Left ventricle myocardium superior (tissue), 1 donor: ENCODE data around the gene TAOK2. TPM values are rescaled to one million over a fixed set of nuclear protein-coding genes. Genes with fewer than 3 reads are reported as not detected.

Source experiments
- ATAC-seq: fragments of 200-7000 bp; cut with Tn5 transposase; one replicate; pipeline ENCODE4 v1.9.1; 2020; ENCODE audit warnings: mild to moderate bottlenecking, moderate library complexity
- DNase-seq: peaks from one replicate; pipeline ENCODE4 v3.0.0-alpha.2; 2020
- intact Hi-C: fragments of 100-400 bp; cut with micrococcal nuclease; formaldehyde crosslinking; loops from one replicate; pipeline ENCODE4 v1.11.0; 2022
- total RNA-seq: library from RNA; stranded (reverse); fragmentation: NEBNext Ultra II Directional; extraction: Animal tissue kit (Norgen Biotek cat#: 25700); gene quantifications from one replicate; pipeline ENCODE4 v1.2.1, GENCODE V29; 2021
- donor health status: DM: no; HTN: yes; CAD: no; lungs with severe emphysema.

The TAOK2 gene
- total RNA-seq, 1 donor from 2014 or later = 34.9 TPM

DNA sequence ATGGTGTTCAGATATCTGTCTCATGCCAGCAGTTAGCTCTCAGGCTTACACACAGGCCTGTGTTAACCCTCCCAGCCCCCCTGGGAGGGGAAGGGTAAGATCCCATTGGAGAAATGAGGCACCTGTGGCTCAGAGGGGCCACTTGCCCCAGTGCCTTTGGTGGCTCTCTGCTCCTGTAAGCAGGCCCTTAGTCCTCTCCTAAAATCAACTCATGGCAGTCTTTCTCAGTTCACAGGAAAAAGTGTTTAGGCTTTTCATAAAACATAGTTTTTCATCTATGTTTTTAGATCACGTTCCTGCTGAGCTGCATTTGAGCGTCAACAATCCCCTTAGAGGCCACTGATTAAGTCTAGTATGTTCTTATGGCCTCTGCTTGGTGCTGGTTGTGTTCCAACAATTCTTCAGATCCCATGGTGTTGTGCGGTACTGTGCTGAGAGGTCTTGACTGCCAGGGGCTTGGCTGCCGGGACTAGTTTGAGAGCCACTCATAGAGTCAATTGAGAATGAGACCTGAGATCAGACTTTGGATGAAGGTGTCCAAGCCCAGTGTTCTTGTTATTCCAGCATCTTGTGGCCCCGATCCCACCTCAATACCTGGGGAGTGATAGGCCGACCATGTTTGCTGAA, 10.6 kb downstream of the TAOK2 start:
- no peak for DNase-seq
- no peak for ATAC-seq
- intact Hi-C loops = no loop called here

DNA sequence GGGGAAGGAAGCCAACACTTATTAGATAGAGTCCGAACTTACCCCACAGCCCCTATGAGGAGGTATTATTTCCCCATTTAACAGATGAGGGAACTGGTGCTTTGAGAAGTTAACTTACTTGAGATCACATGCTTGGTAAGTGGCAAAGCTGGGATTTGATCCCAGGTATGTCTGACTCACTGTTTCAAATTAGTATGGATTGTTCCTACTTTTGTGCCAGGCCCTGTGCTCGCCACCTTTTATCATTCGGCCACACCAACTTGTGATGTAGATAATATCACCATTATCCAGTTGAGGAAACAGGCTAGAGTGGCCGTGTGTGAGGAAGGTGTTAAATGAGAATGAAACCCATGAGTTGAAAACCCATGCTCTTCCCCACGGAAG, 11.1 kb downstream of the TAOK2 start:
- DNase-seq = no peak
- no peak for ATAC-seq
- intact Hi-C loops = no loop called here

DNA sequence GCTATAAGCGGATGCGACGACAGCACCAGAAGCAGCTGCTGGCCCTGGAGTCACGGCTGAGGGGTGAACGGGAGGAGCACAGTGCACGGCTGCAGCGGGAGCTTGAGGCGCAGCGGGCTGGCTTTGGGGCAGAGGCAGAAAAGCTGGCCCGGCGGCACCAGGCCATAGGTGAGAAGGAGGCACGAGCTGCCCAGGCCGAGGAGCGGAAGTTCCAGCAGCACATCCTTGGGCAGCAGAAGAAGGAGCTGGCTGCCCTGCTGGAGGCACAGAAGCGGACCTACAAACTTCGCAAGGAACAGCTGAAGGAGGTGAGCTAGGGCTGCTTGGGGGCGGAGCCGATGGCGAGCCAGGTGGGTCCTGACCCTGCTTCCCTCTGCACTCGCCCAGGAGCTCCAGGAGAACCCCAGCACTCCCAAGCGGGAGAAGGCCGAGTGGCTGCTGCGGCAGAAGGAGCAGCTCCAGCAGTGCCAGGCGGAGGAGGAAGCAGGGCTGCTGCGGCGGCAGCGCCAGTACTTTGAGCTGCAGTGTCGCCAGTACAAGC, 11.7 kb downstream of the TAOK2 start:
- intact Hi-C loops = no loop called here
- DNase-seq (no peak), ATAC-seq (no peak)

DNA sequence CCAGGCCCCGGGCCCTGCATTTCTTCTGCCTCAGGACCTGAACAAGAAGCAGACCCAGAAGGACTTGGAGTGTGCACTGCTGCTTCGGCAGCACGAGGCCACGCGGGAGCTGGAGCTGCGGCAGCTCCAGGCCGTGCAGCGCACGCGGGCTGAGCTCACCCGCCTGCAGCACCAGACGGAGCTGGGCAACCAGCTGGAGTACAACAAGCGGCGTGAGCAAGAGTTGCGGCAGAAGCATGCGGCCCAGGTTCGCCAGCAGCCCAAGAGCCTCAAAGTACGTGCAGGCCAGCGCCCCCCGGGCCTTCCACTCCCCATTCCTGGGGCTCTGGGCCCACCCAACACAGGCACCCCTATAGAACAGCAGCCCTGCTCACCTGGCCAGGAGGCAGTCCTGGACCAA, 12.6 kb downstream of the TAOK2 start:
- no peak for ATAC-seq
- intact Hi-C loops = no loop called here
- DNase-seq = no peak

DNA sequence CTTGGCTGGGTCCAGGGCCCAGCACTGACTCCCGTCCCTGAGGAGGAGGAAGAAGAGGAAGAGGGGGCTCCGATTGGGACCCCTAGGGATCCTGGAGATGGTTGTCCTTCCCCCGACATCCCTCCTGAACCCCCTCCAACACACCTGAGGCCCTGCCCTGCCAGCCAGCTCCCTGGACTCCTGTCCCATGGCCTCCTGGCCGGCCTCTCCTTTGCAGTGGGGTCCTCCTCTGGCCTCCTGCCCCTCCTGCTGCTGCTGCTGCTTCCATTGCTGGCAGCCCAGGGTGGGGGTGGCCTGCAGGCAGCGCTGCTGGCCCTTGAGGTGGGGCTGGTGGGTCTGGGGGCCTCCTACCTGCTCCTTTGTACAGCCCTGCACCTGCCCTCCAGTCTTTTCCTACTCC, 13.3 kb downstream of the TAOK2 start:
- ATAC-seq (no peak), DNase-seq (no peak)

DNA sequence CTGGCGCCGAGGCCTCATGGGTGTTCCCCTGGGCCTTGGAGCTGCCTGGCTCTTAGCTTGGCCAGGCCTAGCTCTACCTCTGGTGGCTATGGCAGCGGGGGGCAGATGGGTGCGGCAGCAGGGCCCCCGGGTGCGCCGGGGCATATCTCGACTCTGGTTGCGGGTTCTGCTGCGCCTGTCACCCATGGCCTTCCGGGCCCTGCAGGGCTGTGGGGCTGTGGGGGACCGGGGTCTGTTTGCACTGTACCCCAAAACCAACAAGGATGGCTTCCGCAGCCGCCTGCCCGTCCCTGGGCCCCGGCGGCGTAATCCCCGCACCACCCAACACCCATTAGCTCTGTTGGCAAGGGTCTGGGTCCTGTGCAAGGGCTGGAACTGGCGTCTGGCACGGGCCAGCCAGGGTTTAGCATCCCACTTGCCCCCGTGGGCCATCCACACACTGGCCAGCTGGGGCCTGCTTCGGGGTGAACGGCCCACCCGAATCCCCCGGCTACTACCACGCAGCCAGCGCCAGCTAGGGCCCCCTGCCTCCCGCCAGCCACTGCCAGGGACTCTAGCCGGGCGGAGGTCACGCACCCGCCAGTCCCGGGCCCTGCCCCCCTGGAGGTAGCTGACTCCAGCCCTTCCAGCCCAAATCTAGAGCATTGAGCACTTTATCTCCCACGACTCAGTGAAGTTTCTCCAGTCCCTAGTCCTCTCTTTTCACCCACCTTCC, 13.9 kb downstream of the TAOK2 start:
- ATAC-seq = no peak
- intact Hi-C loops = no loop called here
- no peak for DNase-seq

More for the DNA sequence above, 13.3 kb downstream of the TAOK2 start:
- intact Hi-C loops = no loop called here

DNA sequence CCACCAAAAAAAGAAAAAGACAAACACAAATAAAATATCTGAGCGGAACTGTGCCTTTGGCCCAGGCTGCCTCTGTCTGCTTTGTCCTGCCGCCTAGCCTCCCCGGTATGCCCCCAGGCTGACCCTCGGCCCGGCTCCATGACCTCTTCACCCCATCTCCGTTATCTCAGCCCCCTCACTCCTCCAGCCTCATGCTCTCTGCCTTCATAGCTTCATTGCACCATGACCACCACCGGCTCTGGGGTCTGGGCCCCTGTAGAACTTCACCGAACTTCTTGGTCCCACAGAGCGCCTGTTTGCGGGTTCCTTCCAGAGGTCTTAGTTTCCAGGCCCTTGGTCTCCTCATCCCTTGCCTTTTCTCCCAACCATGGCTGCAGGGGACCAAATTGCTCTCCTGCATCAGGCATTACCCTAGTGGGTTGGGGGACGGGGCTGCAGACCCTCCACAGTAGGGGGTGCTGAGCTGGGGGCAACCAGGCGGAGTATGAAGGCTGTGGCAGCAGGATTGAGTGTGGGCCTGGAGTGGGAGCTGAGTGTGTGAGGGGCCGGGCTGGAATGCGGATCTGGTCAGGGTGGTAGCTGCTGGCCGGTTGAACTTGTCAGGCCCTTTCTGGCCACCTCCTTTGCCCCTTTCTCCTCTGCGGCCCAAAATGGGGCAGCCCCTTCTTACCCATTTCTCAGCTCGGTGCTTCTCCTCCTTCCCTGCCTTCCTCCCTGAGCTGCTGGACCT, 14.8 kb downstream of the TAOK2 start:
- intact Hi-C loops = no loop called here
- ATAC-seq (no peak), DNase-seq (no peak)

DNA sequence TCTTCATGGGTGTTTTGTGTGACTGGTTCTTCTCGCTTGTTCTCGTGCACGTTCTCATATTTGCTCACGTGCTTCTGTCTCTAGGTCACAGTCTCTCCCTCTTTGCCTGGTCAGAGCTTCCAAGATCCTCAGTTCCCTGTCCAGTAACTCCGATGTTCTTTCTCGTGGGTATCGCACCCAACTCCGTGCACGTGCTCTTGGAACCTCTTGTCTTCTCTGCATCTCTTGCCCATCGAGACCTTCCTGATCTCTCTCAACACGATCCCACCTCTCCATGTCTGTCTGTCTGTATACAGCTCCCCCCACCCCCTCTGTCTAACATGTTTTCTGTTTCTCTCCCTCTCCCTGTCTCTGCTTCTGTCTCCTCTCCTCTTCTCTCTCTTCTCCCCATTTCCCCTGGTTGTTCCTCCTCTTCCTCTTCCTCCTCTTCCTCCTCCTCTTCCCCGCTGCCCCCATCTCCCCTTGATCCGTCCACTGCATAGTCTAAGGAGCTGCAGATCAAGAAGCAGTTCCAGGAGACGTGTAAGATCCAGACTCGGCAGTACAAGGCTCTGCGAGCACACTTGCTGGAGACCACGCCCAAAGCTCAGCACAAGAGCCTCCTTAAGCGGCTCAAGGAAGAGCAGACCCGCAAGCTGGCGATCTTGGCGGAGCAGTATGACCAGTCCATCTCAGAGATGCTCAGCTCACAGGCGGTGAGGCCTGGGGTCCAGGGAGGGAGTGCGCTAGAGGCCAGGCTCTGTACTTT, 15.6 kb downstream of the TAOK2 start:
- ATAC-seq (no peak), DNase-seq (no peak)
- intact Hi-C loops = no loop called here

DNA sequence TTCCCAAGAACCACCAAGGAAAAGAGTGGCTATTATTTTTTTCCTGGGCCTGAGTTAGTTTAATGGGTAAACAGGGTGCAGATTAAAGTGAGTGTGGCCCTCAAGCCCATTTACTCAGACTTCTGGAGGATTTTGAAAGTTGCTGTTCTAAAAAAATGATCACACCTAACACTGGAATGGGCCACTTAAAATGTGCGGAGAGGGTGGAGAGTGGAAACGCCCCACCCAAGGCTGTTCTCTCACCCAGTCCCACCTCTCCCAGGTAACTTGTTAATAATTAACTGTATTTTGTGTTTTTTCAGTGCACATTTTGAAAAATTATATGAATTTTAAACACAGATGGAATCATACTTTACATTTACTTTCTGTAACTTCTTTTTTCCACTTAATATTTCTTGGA, 16.4 kb downstream of the TAOK2 start:
- no peak for DNase-seq
- ATAC-seq = no peak
- intact Hi-C loops = no loop called here

DNA sequence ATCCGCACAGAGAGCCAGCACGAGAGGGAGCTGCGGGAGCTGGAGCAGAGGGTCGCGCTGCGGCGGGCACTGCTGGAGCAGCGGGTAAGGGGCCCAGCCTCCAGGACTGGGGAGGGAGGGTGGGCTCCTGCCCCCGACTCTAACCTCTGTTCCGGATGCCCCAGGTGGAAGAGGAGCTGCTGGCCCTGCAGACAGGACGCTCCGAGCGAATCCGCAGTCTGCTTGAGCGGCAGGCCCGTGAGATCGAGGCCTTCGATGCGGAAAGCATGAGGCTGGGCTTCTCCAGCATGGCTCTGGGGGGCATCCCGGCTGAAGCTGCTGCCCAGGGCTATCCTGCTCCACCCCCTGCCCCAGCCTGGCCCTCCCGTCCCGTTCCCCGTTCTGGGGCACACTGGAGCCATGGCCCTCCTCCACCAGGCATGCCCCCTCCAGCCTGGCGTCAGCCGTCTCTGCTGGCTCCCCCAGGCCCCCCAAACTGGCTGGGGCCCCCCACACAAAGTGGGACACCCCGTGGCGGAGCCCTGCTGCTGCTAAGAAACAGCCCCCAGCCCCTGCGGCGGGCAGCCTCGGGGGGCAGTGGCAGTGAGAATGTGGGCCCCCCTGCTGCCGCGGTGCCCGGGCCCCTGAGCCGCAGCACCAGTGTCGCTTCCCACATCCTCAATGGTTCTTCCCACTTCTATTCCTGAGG, 17.4 kb downstream of the TAOK2 start:
- DNase-seq (no peak), ATAC-seq (no peak)
- intact Hi-C loops = no loop called here

DNA sequence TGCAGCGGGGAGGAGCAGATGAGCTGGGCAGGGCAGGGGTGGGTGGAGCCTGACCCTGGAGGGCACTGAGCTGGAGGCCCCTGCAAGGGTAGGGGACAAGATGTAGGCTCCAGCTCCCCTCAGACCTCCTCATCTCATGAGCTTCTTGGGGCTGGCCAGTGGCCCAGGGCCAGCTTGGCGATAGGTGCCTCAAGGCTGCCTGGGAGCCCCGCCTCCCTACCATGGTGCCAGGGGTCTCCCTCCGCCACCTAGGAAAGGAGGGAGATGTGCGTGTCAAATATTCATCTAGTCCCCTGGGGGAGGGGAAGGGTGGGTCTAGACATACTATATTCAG, 17.9 kb downstream of the TAOK2 start:
- ATAC-seq = no peak
- intact Hi-C loops = no loop called here

DNA sequence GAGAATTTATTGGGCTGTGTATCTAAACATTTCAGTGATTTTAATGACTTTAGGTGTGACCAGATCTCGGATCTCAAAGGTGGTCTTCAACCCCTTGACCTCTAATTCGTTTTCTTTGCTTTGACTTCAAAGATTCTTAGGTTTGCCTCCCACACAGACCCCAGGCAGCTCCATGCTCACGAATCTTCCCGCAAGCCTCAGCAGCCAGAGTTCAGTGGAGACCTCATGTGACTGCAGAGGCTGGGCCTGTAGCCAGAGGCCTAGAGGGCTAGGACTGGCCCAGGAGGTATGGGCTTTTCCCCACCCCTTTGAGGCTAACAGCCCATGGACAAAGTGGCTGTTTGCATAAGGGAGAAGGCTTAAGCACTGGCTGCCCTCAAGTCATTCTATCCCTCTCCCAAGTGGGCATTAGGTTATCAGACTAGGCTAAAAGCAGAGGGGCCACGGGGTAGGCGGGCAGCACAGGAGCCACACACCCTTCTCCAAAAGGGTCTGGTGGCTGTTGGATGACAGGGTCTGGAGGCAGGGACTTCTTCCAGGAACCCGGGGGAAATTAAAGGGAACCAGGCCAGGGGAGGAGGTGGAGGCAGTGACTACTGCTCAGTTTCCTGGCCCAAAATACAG, 18.8 kb downstream of the TAOK2 start:
- intact Hi-C loops = no loop called here
- ATAC-seq = no peak
- DNase-seq = no peak

More for the DNA sequence above, 17.9 kb downstream of the TAOK2 start:
- no peak for DNase-seq

DNA sequence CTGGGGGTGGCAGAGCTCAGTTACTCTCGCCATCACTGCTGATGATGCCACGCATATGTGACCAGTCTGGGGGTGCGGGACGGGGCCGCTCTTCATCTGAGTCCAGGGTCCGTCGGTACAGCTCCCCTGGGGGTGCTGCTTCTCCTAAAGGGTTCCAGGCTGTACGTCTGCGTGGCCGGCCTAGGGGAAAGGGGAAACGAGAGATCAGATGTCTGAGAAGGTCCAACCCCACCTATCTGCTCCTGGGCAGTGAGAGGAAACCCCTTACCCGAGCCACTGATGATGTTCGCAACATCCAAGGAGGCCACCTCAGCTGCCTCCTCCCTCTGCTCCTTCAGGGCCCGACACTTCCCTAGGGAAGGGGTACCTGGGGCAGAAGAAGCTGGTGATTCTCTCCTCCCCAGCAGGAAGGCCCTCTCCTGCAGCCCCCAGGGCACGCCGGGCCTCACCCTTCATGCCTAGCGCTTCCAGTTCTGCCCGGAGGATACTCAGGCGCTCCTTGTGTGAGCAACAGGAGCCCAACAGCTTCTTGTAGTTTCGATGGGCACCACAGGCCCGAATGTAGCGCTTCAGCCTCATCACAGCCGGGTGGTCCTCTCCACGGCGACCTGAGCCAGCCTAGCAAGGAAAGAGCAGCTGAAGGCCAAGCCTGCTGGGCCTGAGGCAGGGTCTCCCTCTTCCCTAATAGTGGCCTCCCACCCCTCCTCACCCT, 19.7 kb downstream of the TAOK2 start:
- intact Hi-C loops = no loop called here
- ATAC-seq (no peak), DNase-seq (no peak)

DNA sequence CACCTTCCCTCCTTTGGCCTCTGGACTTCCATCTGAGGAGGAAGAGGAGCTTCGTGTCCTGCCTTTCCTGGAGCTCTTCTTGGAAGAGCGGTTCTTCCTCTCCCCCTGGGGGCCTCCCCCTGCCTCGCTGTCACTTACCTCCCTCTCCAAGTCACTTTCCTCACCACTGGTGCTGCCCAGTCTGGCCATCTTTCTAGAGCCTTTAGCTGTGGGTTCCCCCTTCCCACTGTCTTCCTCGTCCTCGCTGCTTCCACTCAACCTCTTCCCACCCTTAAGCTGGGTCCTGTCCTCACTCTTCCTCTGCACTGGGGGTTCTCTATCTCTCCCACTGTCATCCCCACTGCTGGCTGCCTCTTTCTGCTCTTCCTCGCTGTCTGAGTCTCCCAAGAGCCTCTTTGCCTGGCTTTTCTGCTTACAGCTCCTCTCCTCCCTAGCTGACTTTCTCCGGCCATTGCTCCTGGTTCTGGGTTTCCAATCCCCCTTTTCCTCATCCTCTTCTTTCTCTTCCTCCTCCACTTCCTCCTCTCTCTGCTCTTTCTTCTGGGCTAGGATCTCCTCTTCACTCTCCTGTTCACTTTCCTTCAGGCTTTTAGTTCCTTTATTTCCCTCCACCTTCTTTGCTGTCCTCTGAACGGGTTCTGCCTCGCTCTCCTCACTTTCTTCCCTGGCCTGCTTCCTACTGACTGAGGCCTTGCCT, 20.4 kb downstream of the TAOK2 start:
- no peak for DNase-seq
- ATAC-seq = no peak
- intact Hi-C loops = no loop called here

DNA sequence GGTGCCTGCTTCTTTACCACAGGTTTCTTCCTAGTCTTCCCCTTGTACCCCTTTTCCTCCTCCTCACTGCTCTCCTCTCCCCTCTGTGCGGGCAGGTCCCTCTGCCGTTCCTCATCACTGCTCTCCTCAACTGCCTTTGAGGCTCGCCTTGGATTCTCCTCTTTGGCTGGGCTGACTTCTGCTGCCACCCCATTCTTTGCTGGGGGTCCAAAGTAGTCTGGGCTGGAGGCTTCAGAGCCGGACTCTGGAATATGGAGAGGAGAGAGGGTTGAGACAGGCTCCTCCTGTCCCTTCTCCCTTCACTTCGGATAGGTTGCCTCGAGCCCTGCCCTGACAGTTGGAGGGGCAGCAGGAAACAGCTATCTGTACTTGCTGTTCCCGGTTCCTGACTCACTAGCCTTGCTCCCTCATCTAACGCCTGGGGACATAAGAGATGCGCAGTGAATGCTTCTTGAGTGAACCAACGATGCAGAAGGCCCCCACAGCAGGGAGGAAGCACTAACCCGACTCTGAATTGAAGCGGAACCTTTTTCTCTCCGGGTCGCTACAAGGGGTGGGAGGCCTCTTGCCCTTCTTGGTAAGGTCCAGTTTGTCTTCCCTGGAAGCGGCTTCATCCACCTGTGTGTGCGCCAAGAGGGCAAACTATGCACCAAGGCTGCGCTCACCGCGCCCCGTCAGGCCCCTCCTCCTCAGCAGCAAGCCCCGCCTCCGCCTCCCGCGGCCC, 21.1 kb downstream of the TAOK2 start:
- DNase-seq (peak; percentile 76), ATAC-seq (peak; percentile 49)
- intact Hi-C loops = no loop called here

DNA sequence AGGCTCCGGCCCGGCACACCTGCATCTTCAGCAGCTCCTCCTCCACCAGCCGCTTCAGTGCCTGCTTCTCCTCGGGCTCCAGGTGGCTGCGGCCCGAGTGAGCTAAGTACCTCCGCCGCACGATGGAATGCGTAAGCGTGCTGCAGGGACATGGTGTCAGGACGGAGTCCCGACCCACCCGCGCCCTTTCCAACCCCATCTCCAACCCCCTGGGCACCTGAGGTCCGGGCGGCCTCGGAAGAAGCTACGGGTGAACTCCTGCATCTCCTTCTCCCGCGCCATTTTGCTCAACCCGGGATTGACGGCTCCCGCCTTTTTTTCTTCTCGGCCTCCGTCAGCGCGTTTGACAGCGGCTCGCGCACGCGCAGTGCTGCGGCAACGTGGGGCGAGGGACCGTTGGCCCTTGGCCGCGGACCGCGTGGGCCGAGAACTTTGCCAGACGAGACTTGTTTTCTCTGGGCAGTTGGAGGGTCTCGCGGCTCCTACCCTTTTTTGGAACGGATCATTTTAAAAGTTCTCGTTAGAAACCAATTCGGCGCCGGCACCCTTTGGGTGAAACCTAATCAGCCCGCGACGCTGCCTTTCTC, 21.7 kb downstream of the TAOK2 start, which contains the start of gene HIRIP3:
Gene HIRIP3, minus strand, starts transcription at position 294 of the 587 bp plus-strand sequence. Its CDS starts 12 bp downstream, at position 282.
- intact Hi-C loops = no loop called here
- ATAC-seq (peak; percentile 81), DNase-seq (peak; percentile 94)
